ENCODE results near the gene SIX3. TPM values are rescaled to one million over a fixed set of nuclear protein-coding genes. Genes with fewer than 3 reads are reported as not detected.

Gene SIX3
- total and polyA plus RNA-seq, 4 donors = 0.02 to 0.06 TPM; not detected in 2

- H3K27me3 ChIP-seq (ENCODE audit: control insufficient read depth in 3 of 3, insufficient read depth in 3 of 3, low read length in 2 of 3) = peaks cover 38 to 94% (median 76%) of the 10 kb centered on the region in 3 donors
- H3K36me3 ChIP-seq (ENCODE audit: control insufficient read depth in 4 of 4, insufficient read depth in 4 of 4, low read length in 4 of 4) = no peaks in the 10 kb centered on the region
- H3K9me3 ChIP-seq (ENCODE audit: control insufficient read depth in 4 of 4, insufficient read depth in 3 of 4, low read length in 3 of 4) = peaks cover 0 to 3% (median 0%) of the 10 kb centered on the region in 4 donors
- no peak overlapping the region for H3K9ac ChIP-seq (ENCODE audit: insufficient read depth in 1 of 2, low read length in 2 of 2)
- no peak overlapping the region for H3K4me3 ChIP-seq
- peaks cover 0 to 23% (median 4%) of the 10 kb centered on the region in 5 donors for H3K4me1 ChIP-seq (ENCODE audit: control insufficient read depth in 5 of 5, insufficient read depth in 5 of 5, low read length in 5 of 5)
- TF ChIP-seq, protein P1, sequence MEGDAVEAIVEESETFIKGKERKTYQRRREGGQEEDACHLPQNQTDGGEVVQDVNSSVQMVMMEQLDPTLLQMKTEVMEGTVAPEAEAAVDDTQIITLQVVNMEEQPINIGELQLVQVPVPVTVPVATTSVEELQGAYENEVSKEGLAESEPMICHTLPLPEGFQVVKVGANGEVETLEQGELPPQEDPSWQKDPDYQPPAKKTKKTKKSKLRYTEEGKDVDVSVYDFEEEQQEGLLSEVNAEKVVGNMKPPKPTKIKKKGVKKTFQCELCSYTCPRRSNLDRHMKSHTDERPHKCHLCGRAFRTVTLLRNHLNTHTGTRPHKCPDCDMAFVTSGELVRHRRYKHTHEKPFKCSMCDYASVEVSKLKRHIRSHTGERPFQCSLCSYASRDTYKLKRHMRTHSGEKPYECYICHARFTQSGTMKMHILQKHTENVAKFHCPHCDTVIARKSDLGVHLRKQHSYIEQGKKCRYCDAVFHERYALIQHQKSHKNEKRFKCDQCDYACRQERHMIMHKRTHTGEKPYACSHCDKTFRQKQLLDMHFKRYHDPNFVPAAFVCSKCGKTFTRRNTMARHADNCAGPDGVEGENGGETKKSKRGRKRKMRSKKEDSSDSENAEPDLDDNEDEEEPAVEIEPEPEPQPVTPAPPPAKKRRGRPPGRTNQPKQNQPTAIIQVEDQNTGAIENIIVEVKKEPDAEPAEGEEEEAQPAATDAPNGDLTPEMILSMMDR (IDR thresholded peaks at IDR 0.05; ENCODE audit: control extremely low read depth, extremely low read depth) = no peak
- 5 to 11% methylated on average over 45 of the region's 45 CpGs for WGBS, 2 donors
- no peak overlapping the region for H3K27ac ChIP-seq (ENCODE audit: low read depth in 1 of 2, low read length in 1 of 2)
- no peak for DNase-seq
- ATAC-seq (ENCODE audit: insufficient read depth, low FRiP score) = no peak
Measured at GRCh38 chr2:44932564-44933392, 8.7 kb upstream of the SIX3 start.

DNA sequence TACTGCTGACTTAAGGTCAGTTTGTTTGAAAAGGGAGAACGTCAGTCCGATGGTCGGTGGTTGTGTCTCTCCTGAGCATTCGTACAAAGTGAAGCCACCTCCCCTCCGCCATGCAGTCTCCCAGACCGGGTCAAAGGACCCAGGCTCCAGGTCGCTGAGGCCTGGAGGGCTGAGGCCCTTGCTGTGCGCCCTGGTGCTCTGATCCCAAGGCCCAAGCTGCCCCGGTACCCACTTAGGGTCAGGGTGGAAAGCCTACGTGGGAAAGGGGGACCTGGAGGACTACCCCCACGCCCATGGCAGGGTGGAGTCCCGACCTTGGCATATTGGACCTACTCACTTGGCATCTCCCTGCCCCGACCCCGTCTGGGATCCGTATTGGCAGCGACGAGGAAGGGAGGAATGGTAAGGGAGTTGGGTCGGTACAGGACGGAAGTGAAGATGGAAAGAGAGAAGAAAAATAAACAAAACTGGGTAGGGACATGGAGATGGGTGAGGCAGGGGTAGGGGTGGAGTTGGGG lies 8.0 kb upstream of the SIX3 start:
- Histone ChIP-seq H3K27me3 (ENCODE audit: control insufficient read depth in 3 of 3, insufficient read depth in 3 of 3, low read length in 2 of 3) (peaks cover 34 to 94% (median 77%) of the 10 kb centered on the region in 3 donors), H3K27ac (ENCODE audit: low read depth in 1 of 2, low read length in 1 of 2) (no peak overlapping the region), H3K4me1 (ENCODE audit: control insufficient read depth in 5 of 5, insufficient read depth in 5 of 5, low read length in 5 of 5) (peaks cover 0 to 22% (median 4%) of the 10 kb centered on the region in 5 donors), H3K9ac (ENCODE audit: insufficient read depth in 1 of 2, low read length in 2 of 2) (no peak overlapping the region), H3K9me3 (ENCODE audit: control insufficient read depth in 4 of 4, insufficient read depth in 3 of 4, low read length in 3 of 4) (peaks cover 0 to 3% (median 0%) of the 10 kb centered on the region in 4 donors), H3K4me3 (no peak overlapping the region), H3K36me3 (ENCODE audit: control insufficient read depth in 4 of 4, insufficient read depth in 4 of 4, low read length in 4 of 4) (no peaks in the 10 kb centered on the region)
- WGBS, 2 donors = 6 to 10% methylated on average over 19 of the region's 19 CpGs
- ATAC-seq (ENCODE audit: insufficient read depth, low FRiP score) (no peak), DNase-seq (no peak)
- TF ChIP-seq, protein P1 (IDR thresholded peaks at IDR 0.05; ENCODE audit: control extremely low read depth, extremely low read depth) = no peak

DNA sequence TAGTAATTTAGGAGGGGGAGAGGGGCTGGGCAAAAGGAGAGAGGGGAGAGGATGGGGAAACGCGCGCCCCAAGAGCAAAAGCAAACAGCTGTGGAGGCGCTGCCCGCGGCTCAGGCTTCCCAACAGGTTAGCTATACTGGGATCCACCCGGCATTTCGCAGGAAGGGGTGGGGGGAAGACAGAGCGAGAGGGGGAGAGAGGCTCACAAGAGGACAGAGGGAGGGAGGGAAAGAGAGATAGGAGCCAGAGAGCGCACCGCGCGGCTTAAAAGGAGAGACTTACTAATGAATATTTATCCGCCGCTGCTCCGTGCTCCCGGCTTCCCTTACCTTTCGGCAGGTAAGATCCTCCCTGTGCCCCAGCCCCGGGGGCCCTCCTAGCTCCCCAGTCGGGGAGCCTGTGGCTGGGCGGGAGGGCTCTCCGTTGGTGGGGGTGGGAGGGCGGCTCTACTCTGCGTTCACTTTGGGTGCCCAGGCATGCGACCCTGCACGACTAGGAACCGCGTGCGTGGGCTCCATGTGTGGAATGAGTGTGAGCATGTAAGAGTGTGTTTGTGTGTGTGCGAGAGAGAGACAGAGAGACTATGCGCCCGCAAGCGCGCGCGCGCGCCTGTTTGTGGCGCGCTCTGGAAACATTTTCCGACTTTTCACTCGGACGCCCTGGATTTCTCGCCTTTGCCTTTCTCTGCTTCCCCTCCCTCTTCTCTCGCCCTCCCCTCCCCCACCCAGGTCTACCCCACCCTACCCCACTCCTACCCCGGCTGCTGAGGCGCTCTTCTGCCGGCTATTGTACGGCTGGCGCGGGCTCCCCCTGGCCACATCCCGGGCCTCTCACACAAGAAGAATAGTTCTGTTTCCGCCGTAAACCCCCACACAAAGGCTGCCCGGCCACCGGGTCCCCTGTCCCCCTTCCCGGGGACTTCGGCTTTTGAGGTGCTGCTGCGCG lies 7.2 kb upstream of the SIX3 start:
- Histone ChIP-seq H3K4me3 (no peak overlapping the region), H3K27me3 (ENCODE audit: control insufficient read depth in 3 of 3, insufficient read depth in 3 of 3, low read length in 2 of 3) (peaks cover 26 to 93% (median 77%) of the 10 kb centered on the region in 3 donors), H3K9me3 (ENCODE audit: control insufficient read depth in 4 of 4, insufficient read depth in 3 of 4, low read length in 3 of 4) (peaks cover 0 to 3% (median 0%) of the 10 kb centered on the region in 4 donors), H3K36me3 (ENCODE audit: control insufficient read depth in 4 of 4, insufficient read depth in 4 of 4, low read length in 4 of 4) (no peaks in the 10 kb centered on the region), H3K4me1 (ENCODE audit: control insufficient read depth in 5 of 5, insufficient read depth in 5 of 5, low read length in 5 of 5) (peaks cover 0 to 22% (median 4%) of the 10 kb centered on the region in 5 donors), H3K9ac (ENCODE audit: insufficient read depth in 1 of 2, low read length in 2 of 2) (no peak overlapping the region), H3K27ac (ENCODE audit: low read depth in 1 of 2, low read length in 1 of 2) (no peak overlapping the region)
- ATAC-seq (ENCODE audit: insufficient read depth, low FRiP score) (no peak), DNase-seq (no peak)
- TF ChIP-seq, protein P1 (IDR thresholded peaks at IDR 0.05; ENCODE audit: control extremely low read depth, extremely low read depth) = no peak
- 2 to 4% methylated on average over 59 to 60 of the region's 60 CpGs for WGBS, 2 donors
